ENCODE results near the gene TEAD2.
"Not testable (repeated sequence)": the region's sequence is repeated elsewhere in the genome, so short reads cannot be mapped to it uniquely, and the experiment has no call there.

The TEAD2 gene

GRCh38 chr19:49331616-49332055 lies 30.6 kb downstream of the TEAD2 start:
- no peak overlapping the region for H3K4me3 ChIP-seq (ENCODE audit: low read length)
- peak; percentile 62 for DNase-seq (ENCODE audit: low read depth)

GRCh38 chr19:49331187-49331586 lies 31.0 kb downstream of the TEAD2 start:
- H3K4me3 ChIP-seq (ENCODE audit: low read length); DNase-seq (ENCODE audit: low read depth): not testable (repeated sequence)

More at GRCh38 chr19:49331616-49332055, 30.6 kb downstream of the TEAD2 start:
- TF ChIP-seq CTCF (IDR thresholded peaks at IDR 0.05; ENCODE audit: insufficient read depth, low read depth, low read length, missing control alignments): no peak

- DNase-seq (ENCODE audit: low read depth): no peak
- TF ChIP-seq CTCF (IDR thresholded peaks at IDR 0.05; ENCODE audit: insufficient read depth, low read depth, low read length, missing control alignments): no peak
- no peak overlapping the region for H3K4me3 ChIP-seq (ENCODE audit: low read length)
Measured at GRCh38 chr19:49328741-49329140, 33.5 kb downstream of the TEAD2 start.

GRCh38 chr19:49327878-49328544 lies 34.2 kb downstream of the TEAD2 start:
- DNase-seq (ENCODE audit: low read depth): peak; percentile 49
- no peak overlapping the region for H3K4me3 ChIP-seq (ENCODE audit: low read length)
- peak; percentile 76 for TF ChIP-seq CTCF (IDR thresholded peaks at IDR 0.05; ENCODE audit: insufficient read depth, low read depth, low read length, missing control alignments)

GRCh38 chr19:49326165-49326704 lies 36.0 kb downstream of the TEAD2 start:
- TF ChIP-seq CTCF (IDR thresholded peaks at IDR 0.05; ENCODE audit: insufficient read depth, low read depth, low read length, missing control alignments): no peak
- DNase-seq (ENCODE audit: low read depth): no peak
- no peak overlapping the region for H3K4me3 ChIP-seq (ENCODE audit: low read length)

GRCh38 chr19:49325756-49326155 lies 36.5 kb downstream of the TEAD2 start:
- not testable (repeated sequence) for H3K4me3 ChIP-seq (ENCODE audit: low read length)

GRCh38 chr19:49324801-49325576 lies 37.2 kb downstream of the TEAD2 start, which contains the start of gene SLC6A16:
Gene SLC6A16 (minus strand): TSS chr19:49325191. CDS start chr19:49311347, 13,844 bp downstream.
- no peak for TF ChIP-seq CTCF (IDR thresholded peaks at IDR 0.05; ENCODE audit: insufficient read depth, low read depth, low read length, missing control alignments)
- H3K4me3 ChIP-seq (ENCODE audit: low read length): no peak within 1 kb of the TSS
- DNase-seq (ENCODE audit: low read depth): no peak

More at GRCh38 chr19:49325756-49326155, 36.5 kb downstream of the TEAD2 start:
- DNase-seq (ENCODE audit: low read depth): not testable (repeated sequence)
